H1 (cell line): ENCODE data around the gene UBE4A. TPM values are rescaled to one million over a fixed set of nuclear protein-coding genes. Genes with fewer than 3 reads are reported as not detected.

Experiments used
- CTCF ChIA-PET: fragments of 300-600 bp; sonication (Branson Sonifier 250); formaldehyde crosslinking; loops from one replicate; lab custom pipeline; 2021; ENCODE audit not compliant: partially characterized antibody; lab: Charles Lee
- POLR2A ChIA-PET: fragments of 300-600 bp; sonication (Branson Sonifier 250); formaldehyde crosslinking; loops from one replicate; lab custom pipeline; 2021; ENCODE audit warnings: inconsistent platforms; ENCODE audit not compliant: partially characterized antibody; lab: Charles Lee
- DNase-seq, 2 experiments: peaks; one replicate each; pipeline versions ENCODE4 v3.0.0 to v3.0.0-alpha.2; 2010 to 2022; ENCODE audit warnings: low spot score in 2 of 2, low read depth in 1 of 2, mixed read lengths in 1 of 2
- FAIRE-seq: peaks from 2 replicates; lab custom pipeline; 2011; peaks lifted over from hg19 to GRCh38; lab: Jason Lieb, UNC
- H2AFZ ChIP-seq: 2 replicates; pipeline ENCODE4 v1.8.1; 2012; ENCODE audit warnings: low read length, inconsistent platforms
- H2AK5ac ChIP-seq: 2 replicates; pipeline ENCODE4 v1.6.1; 2013; ENCODE audit warnings: low read depth, low read length
- H2BK120ac ChIP-seq: replicated peaks from 2 replicates; pipeline ENCODE3; 2013; ENCODE audit warnings: low read depth, low read length, inconsistent platforms
- H2BK12ac ChIP-seq: 2 replicates; pipeline ENCODE4 v1.6.1; 2013; ENCODE audit warnings: low read depth, low read length
- H2BK15ac ChIP-seq: 2 replicates; pipeline ENCODE4 v1.6.1; 2013; ENCODE audit warnings: low read length
- H2BK20ac ChIP-seq: 2 replicates; pipeline ENCODE4 v1.6.1; 2013; ENCODE audit warnings: low read length
- H2BK5ac ChIP-seq: 2 replicates; pipeline ENCODE4 v1.6.1; 2013; ENCODE audit warnings: low read depth, low read length
- H3K14ac ChIP-seq: 2 replicates; pipeline ENCODE4 v1.6.1; 2013; ENCODE audit warnings: inconsistent platforms; ENCODE audit not compliant: insufficient read length
- H3K18ac ChIP-seq: 2 replicates; pipeline ENCODE4 v1.6.1; 2013; ENCODE audit warnings: low read length; ENCODE audit errors: extremely low read depth
- H3K23ac ChIP-seq: 2 replicates; pipeline ENCODE4 v1.6.1; 2013; ENCODE audit warnings: inconsistent platforms; ENCODE audit not compliant: insufficient read length
- H3K23me2 ChIP-seq: 2 replicates; pipeline ENCODE4 v1.6.1; 2013; ENCODE audit warnings: low read depth, low read length
- H3K27ac ChIP-seq: 2 replicates; pipeline ENCODE4 v1.6.1; 2011; ENCODE audit warnings: low read depth, low read length, inconsistent platforms
- H3K27me3 ChIP-seq, 4 experiments: replicated peaks in 1 of 4; 1 replicate in 1 of 4; 2 replicates in 3 of 4; pipeline versions ENCODE4 v1.6.1 to v1.8.1; 2011 to 2013; ENCODE audit warnings: low read length in 3 of 4, mild to moderate bottlenecking in 3 of 4, inconsistent platforms in 2 of 4, mixed read lengths in 2 of 4, moderate library complexity in 1 of 4; ENCODE audit not compliant: control insufficient read depth in 3 of 4, insufficient read depth in 3 of 4; ENCODE audit errors: extremely low read depth in 1 of 4
- H3K36me3 ChIP-seq, 4 experiments: 2 replicates each; pipeline versions ENCODE4 v1.6.1 to v1.8.1; 2011 to 2013; ENCODE audit warnings: mild to moderate bottlenecking in 4 of 4, low read length in 3 of 4, moderate library complexity in 2 of 4, control low read depth in 1 of 4, inconsistent platforms in 1 of 4; ENCODE audit not compliant: insufficient read depth in 4 of 4, control insufficient read depth in 2 of 4
- H3K4ac ChIP-seq: replicated peaks from 2 replicates; pipeline ENCODE3; 2013; ENCODE audit warnings: low read length, low read depth, mixed read lengths, inconsistent platforms; ENCODE audit not compliant: insufficient read length
- H3K4me1 ChIP-seq, 4 experiments: replicated peaks in 1 of 4; 1 replicate in 1 of 4; 2 replicates in 3 of 4; pipeline versions ENCODE4 v1.6.1 to v1.8.1; 2011 to 2013; ENCODE audit warnings: low read length in 3 of 4, inconsistent platforms in 2 of 4, mixed read lengths in 1 of 4; ENCODE audit not compliant: insufficient read depth in 4 of 4, control insufficient read depth in 3 of 4
- H3K4me2 ChIP-seq, 2 experiments: 2 replicates each; pipeline versions ENCODE4 v1.6.1 to v1.8.1; 2011 to 2013; ENCODE audit warnings: low read depth in 2 of 2, low read length in 2 of 2, control low read depth in 1 of 2, inconsistent platforms in 1 of 2, mild to moderate bottlenecking in 1 of 2; ENCODE audit not compliant: insufficient read depth in 1 of 2
- H3K4me3 ChIP-seq, 4 experiments: fragments of 200-600, 300-600 bp in 1 of 4; sonication (generic), shearing (Covaris generic), sonication (Bioruptor Twin) in 1 of 4; 2 replicates each; pipeline versions ENCODE4 v1.5.1 to v1.8.1; 2011 to 2016; ENCODE audit warnings: low read length in 4 of 4, low read depth in 3 of 4, control low read depth in 2 of 4, inconsistent platforms in 2 of 4, mild to moderate bottlenecking in 2 of 4, mixed read lengths in 1 of 4, moderate library complexity in 1 of 4; ENCODE audit not compliant: insufficient read depth in 2 of 4; ENCODE audit errors: extremely low read depth in 1 of 4
- H3K56ac ChIP-seq: replicated peaks from 2 replicates; pipeline ENCODE3; 2013; ENCODE audit warnings: low read depth, mild to moderate bottlenecking, mixed read lengths, low read length, inconsistent platforms; ENCODE audit not compliant: insufficient read length
- H3K79me1 ChIP-seq: 2 replicates; pipeline ENCODE4 v1.6.1; 2013; ENCODE audit warnings: low read depth, low read length, control low read depth
- H3K79me2 ChIP-seq, 2 experiments: 2 replicates each; pipeline versions ENCODE4 v1.6.1 to v1.8.1; 2012 to 2013; ENCODE audit warnings: low read length in 2 of 2, mild to moderate bottlenecking in 2 of 2, inconsistent platforms in 1 of 2; ENCODE audit not compliant: insufficient read depth in 2 of 2, control insufficient read depth in 1 of 2
- H3K9ac ChIP-seq, 4 experiments: replicated peaks in 1 of 4; 1 replicate in 1 of 4; 2 replicates in 3 of 4; pipeline versions ENCODE4 v1.6.1 to v1.8.1; 2011 to 2013; ENCODE audit warnings: low read depth in 3 of 4, low read length in 3 of 4, control low read depth in 2 of 4, mild to moderate bottlenecking in 2 of 4, moderate library complexity in 2 of 4, inconsistent platforms in 1 of 4; ENCODE audit errors: extremely low read depth in 1 of 4
- H3K9me3 ChIP-seq, 2 experiments: 2 replicates each; pipeline versions ENCODE4 v1.6.1 to v1.8.1; 2012 to 2013; ENCODE audit warnings: mild to moderate bottlenecking in 2 of 2, moderate library complexity in 2 of 2, control low read depth in 1 of 2, inconsistent platforms in 1 of 2, low read depth in 1 of 2, low read length in 1 of 2, mixed read lengths in 1 of 2; ENCODE audit not compliant: insufficient read depth in 2 of 2
- H4K20me1 ChIP-seq, 2 experiments: replicated peaks in 1 of 2; 2 replicates each; pipeline versions ENCODE3 to v1.8.1; 2011 to 2013; ENCODE audit warnings: inconsistent platforms in 2 of 2, low read length in 2 of 2, mild to moderate bottlenecking in 1 of 2; ENCODE audit not compliant: insufficient read depth in 2 of 2, control insufficient read depth in 1 of 2
- H4K5ac ChIP-seq: 2 replicates; pipeline ENCODE4 v1.6.1; 2013; ENCODE audit warnings: low read length, low read depth, mixed read lengths, inconsistent platforms; ENCODE audit not compliant: insufficient read length
- H4K8ac ChIP-seq: 2 replicates; pipeline ENCODE4 v1.8.0; 2013; ENCODE audit warnings: mild to moderate bottlenecking, moderate library complexity, low read length, inconsistent platforms; ENCODE audit not compliant: insufficient read depth; ENCODE audit errors: extremely low read depth
- H4K91ac ChIP-seq: replicated peaks from 2 replicates; pipeline ENCODE3; 2013; ENCODE audit warnings: low read length, mixed read lengths, inconsistent platforms; ENCODE audit not compliant: insufficient read length
- BRCA1 ChIP-seq: IDR thresholded peaks from 2 replicates; pipeline ENCODE4 v1.6.1; 2012; ENCODE audit warnings: low read depth, low read length, improper control_type of control experiment
- CREB1 ChIP-seq: IDR thresholded peaks from 2 replicates; pipeline ENCODE4 v1.6.1; 2012; ENCODE audit warnings: inconsistent platforms
- EP300 ChIP-seq, 2 experiments: IDR thresholded peaks; 1 replicate in 1 of 2; 2 replicates in 1 of 2; pipeline ENCODE4 v1.6.1; 2011 to 2012; ENCODE audit warnings: low read depth in 2 of 2, low read length in 2 of 2, mild to moderate bottlenecking in 2 of 2, borderline replicate concordance in 1 of 2, inconsistent platforms in 1 of 2, moderate library complexity in 1 of 2
- GABPA ChIP-seq: IDR thresholded peaks from 2 replicates; pipeline ENCODE4 v1.6.1; 2011; ENCODE audit warnings: mild to moderate bottlenecking, low read length, moderate library complexity, borderline replicate concordance; ENCODE audit not compliant: insufficient read depth
- KDM1A ChIP-seq: fragments of 200-600, 300-600 bp; sonication (generic); IDR thresholded peaks from 2 replicates; pipeline ENCODE4 v1.7.1; 2016; ENCODE audit warnings: mild to moderate bottlenecking, low read length, borderline replicate concordance
- KDM4A ChIP-seq: IDR thresholded peaks from one replicate; pipeline ENCODE4 v1.7.1; 2012; ENCODE audit warnings: low read depth, mild to moderate bottlenecking, moderate library complexity, low read length, inconsistent platforms; ENCODE audit not compliant: severe bottlenecking
- RAD21 ChIP-seq, 2 experiments: IDR thresholded peaks in 1 of 2; conservative IDR thresholded peaks in 1 of 2; 2 replicates each; pipeline ENCODE4 v1.6.1; 2011; ENCODE audit warnings: low read depth in 2 of 2, low read length in 2 of 2, improper control_type of control experiment in 1 of 2, inconsistent platforms in 1 of 2, mild to moderate bottlenecking in 1 of 2, moderate library complexity in 1 of 2
- SIRT6 ChIP-seq: IDR thresholded peaks from one replicate; pipeline ENCODE4 v1.7.1; 2012; ENCODE audit warnings: low read length, inconsistent platforms
- SP4 ChIP-seq: IDR thresholded peaks from 2 replicates; pipeline ENCODE4 v1.6.1; 2012; ENCODE audit warnings: low read length, inconsistent platforms
- TAF1 ChIP-seq: IDR thresholded peaks from 2 replicates; pipeline ENCODE4 v1.6.1; 2011; ENCODE audit warnings: mild to moderate bottlenecking, low read depth, low read length
- TCF12 ChIP-seq: IDR thresholded peaks from 2 replicates; pipeline ENCODE4 v1.6.1; 2011; ENCODE audit warnings: low read depth, mild to moderate bottlenecking, low read length
- USF2 ChIP-seq: IDR thresholded peaks from 2 replicates; pipeline ENCODE4 v1.6.1; 2011; ENCODE audit warnings: low read length, improper control_type of control experiment
- YY1 ChIP-seq: IDR thresholded peaks from 2 replicates; pipeline ENCODE4 v1.6.1; 2011; ENCODE audit warnings: low read depth, mild to moderate bottlenecking, low read length
- WGBS, 2 experiments: shearing (Covaris generic) in 1 of 2; methylation state at CpG; one replicate each; pipeline versions ENCODE4 v1.1.6 to v1.1.7; 2013 to 2015; ENCODE audit warnings: low lambda C conversion rate in 2 of 2, mixed read lengths in 2 of 2, inconsistent platforms in 1 of 2, low coverage in 1 of 2, missing lambda C conversion rate in 1 of 2; ENCODE audit not compliant: insufficient replicate concordance in 2 of 2, insufficient coverage in 1 of 2, insufficient read length in 1 of 2; ENCODE audit errors: extremely low coverage in 1 of 2, missing lambda C conversion rate in 1 of 2; 5-methylcytosine and 5-hydroxymethylcytosine counted together
- polyA plus RNA-seq, 7 experiments: library from polyadenylated mRNA; depleted of rRNA in 3 of 7; stranded (reverse) in 5 of 7; unstranded in 2 of 7; fragments of >200 nt in 5 of 7; fragments of 200-250 nt in 2 of 7; gene quantifications; 1 replicate in 5 of 7; 2 replicates in 1 of 7; 4 replicates in 1 of 7; pipeline versions ENCODE4 v1.2.1 to v1.2.3, GENCODE V29; 2011 to 2013; ENCODE audit warnings: missing spikeins in 2 of 7, mixed read lengths in 2 of 7
- total RNA-seq: library from RNA; stranded (reverse); fragmentation: NEBNext Ultra II Directional; extraction: Animal tissue kit (Norgen Biotek cat#: 25700); gene quantifications from 2 replicates; pipeline ENCODE4 v1.2.1, GENCODE V29; 2021

The UBE4A gene
- total and polyA plus RNA-seq, 2 of the 8 experiments (the other 6 are each of a cell fraction or from before 2014, with no cell fraction given) = 11.3 to 34.5 TPM

GRCh38 chr11:118412921-118413320 lies 53.5 kb downstream of the UBE4A start:
- H3K4ac ChIP-seq = no peak overlapping the region
- H3K27ac ChIP-seq = no peak overlapping the region
- no peak overlapping the region for H2AFZ ChIP-seq
- H4K5ac ChIP-seq = no peak overlapping the region
- no peak overlapping the region for H3K14ac ChIP-seq
- H3K23ac ChIP-seq = no peak overlapping the region
- H4K20me1 ChIP-seq = peaks cover 0 to 2% of the 10 kb centered on the region in 2 experiments
- no peak overlapping the region for H3K56ac ChIP-seq
- peaks cover 0 to 16% (median 1%) of the 10 kb centered on the region in 4 experiments; a peak in 3 of 8 replicates for H3K36me3 ChIP-seq
- H2BK120ac ChIP-seq = no peak overlapping the region
- H2BK5ac ChIP-seq = no peak overlapping the region
- H3K4me1 ChIP-seq = peaks cover 0 to 4% (median 2%) of the 10 kb centered on the region in 4 experiments; a peak in 3 of 7 replicates
- H2BK15ac ChIP-seq = no peak overlapping the region
- no peaks in the 10 kb centered on the region for H3K79me1 ChIP-seq
- H3K9ac ChIP-seq = no peak overlapping the region
- ChIA-PET CTCF (interaction anchor here (0.8 to 1.2 kb wide), 3 partner anchors 12 to 25 kb away, joined by 3 to 4 read pairs (median 3); no protein-coding TSS in a partner anchor), POLR2A (interaction anchor here (0.8 to 2.4 kb wide), 5 partner anchors 10 to 38 kb away, joined by 3 to 13 read pairs (median 4); partner anchors contain the start of gene KMT2A)
- no peak overlapping the region for H4K91ac ChIP-seq
- 96% methylated on average over 1 of the region's 1 CpG; no CpG with 5 or more reads in 1 of the 2 experiments for WGBS, 2 experiments
- no peak overlapping the region for H3K18ac ChIP-seq
- H3K9me3 ChIP-seq = no peaks in the 10 kb centered on the region
- H2BK12ac ChIP-seq = no peak overlapping the region
- no peaks in the 10 kb centered on the region for H3K23me2 ChIP-seq
- no peak overlapping the region for H2AK5ac ChIP-seq
- H3K4me2 ChIP-seq = no peak overlapping the region
- no peak overlapping the region for H3K4me3 ChIP-seq
- H2BK20ac ChIP-seq = no peak overlapping the region
- no peak for FAIRE-seq
- H3K79me2 ChIP-seq = peaks cover 0 to 3% of the 10 kb centered on the region in 2 experiments; a peak in 1 of 4 replicates
- no peak for DNase-seq
- H3K27me3 ChIP-seq = no peaks in the 10 kb centered on the region
- H4K8ac ChIP-seq = no peak overlapping the region
- no peak for TF ChIP-seq TCF12
- no peak for TF ChIP-seq SP4
- no peak for TF ChIP-seq BRCA1
- TF ChIP-seq RAD21 (IDR thresholded peaks at IDR 0.05 in 1 of 2, conservative IDR thresholded peaks at IDR 0.05 in 1 of 2; ENCODE audit: low read depth in 2 of 2, low read length in 2 of 2) = no peak
- no peak for TF ChIP-seq SIRT6
- no peak for TF ChIP-seq USF2
- no peak for TF ChIP-seq KDM4A
- TF ChIP-seq CREB1 = no peak
- TF ChIP-seq GABPA = no peak
- TF ChIP-seq EP300 (IDR thresholded peaks at IDR 0.05; ENCODE audit: borderline replicate concordance in 1 of 2, low read depth in 2 of 2, low read length in 2 of 2) = no peak
- TF ChIP-seq KDM1A = no peak
- no peak for TF ChIP-seq TAF1
- no peak for TF ChIP-seq YY1
